Measurements from ENCODE around the gene ACAA2.

DNA sequence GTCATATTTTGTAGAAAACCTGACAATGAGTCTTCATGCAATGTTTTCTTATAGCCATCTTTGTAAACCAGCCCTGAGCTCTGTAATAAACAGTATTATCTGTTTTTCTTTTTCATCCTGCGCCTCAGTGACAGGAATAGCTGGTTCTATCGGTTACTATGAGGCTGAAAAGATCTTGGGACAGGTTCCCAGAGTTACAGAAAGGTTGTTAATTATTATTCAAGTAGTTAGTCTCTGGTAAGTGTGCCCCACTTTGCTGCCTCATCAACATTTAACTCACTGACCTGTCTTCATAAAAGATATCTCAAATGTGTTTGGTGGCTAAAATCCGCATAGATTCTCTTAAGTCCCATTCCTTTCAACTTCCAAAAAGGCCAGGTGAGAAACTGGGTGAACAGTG is 18.6 kb downstream of the ACAA2 start:
- TF ChIP-seq, protein P1, sequence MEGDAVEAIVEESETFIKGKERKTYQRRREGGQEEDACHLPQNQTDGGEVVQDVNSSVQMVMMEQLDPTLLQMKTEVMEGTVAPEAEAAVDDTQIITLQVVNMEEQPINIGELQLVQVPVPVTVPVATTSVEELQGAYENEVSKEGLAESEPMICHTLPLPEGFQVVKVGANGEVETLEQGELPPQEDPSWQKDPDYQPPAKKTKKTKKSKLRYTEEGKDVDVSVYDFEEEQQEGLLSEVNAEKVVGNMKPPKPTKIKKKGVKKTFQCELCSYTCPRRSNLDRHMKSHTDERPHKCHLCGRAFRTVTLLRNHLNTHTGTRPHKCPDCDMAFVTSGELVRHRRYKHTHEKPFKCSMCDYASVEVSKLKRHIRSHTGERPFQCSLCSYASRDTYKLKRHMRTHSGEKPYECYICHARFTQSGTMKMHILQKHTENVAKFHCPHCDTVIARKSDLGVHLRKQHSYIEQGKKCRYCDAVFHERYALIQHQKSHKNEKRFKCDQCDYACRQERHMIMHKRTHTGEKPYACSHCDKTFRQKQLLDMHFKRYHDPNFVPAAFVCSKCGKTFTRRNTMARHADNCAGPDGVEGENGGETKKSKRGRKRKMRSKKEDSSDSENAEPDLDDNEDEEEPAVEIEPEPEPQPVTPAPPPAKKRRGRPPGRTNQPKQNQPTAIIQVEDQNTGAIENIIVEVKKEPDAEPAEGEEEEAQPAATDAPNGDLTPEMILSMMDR (IDR thresholded peaks at IDR 0.05 in 8 of 11, conservative IDR thresholded peaks at IDR 0.05 in 3 of 11): no peak
- no peak for TF ChIP-seq POLR2A (IDR thresholded peaks at IDR 0.05)
- TF ChIP-seq POLR2AphosphoS5 (IDR thresholded peaks at IDR 0.05): no peak
